Panc1 (cell line): ENCODE results near the gene FSIP1. TPM values are rescaled to one million over a fixed set of nuclear protein-coding genes. Genes with fewer than 3 reads are reported as not detected.

Experiments
- ATAC-seq: fragments of 200-7000 bp; cut with Tn5 transposase; 2 replicates; pipeline ENCODE4 v1.9.1; 2020; ENCODE audit warnings: mild to moderate bottlenecking, moderate library complexity
- BruUV-seq: library from RNA; stranded (reverse); fragments of 400-500 nt; replicated peaks from 2 replicates; lab custom pipeline; 2021; lab: Mats Ljungman, UMichigan
- CTCF ChIA-PET: fragments of 300-600 bp; sonication (Branson Sonifier 250); formaldehyde crosslinking; loops from one replicate; lab custom pipeline; 2022; ENCODE audit warnings: antibody characterized with exemption; lab: Charles Lee
- POLR2A ChIA-PET: fragments of 300-600 bp; sonication (Branson Sonifier 250); formaldehyde crosslinking; loops from one replicate; lab custom pipeline; 2022; ENCODE audit warnings: antibody characterized with exemption; lab: Charles Lee
- DNase-seq: peaks from one replicate; pipeline ENCODE4 v3.0.0-alpha.2; 2010; ENCODE audit warnings: low read depth, low spot score
- H3K27ac ChIP-seq: 2 replicates; pipeline ENCODE4 v1.5.1; 2011; ENCODE audit warnings: mild to moderate bottlenecking, low read length, inconsistent platforms
- H3K27me3 ChIP-seq: fragments of 200-500 bp; sonication (Bioruptor generic); 2 replicates; pipeline ENCODE4 v1.6.0; 2014; ENCODE audit warnings: low read length, inconsistent platforms; ENCODE audit not compliant: control insufficient read depth, insufficient read depth
- H3K36me3 ChIP-seq: fragments of 200-500 bp; sonication (Bioruptor generic); 2 replicates; pipeline ENCODE4 v1.5.1; 2014; ENCODE audit warnings: inconsistent platforms, mild to moderate bottlenecking, low read length, moderate library complexity; ENCODE audit not compliant: control insufficient read depth, insufficient read depth
- H3K4me1 ChIP-seq: 2 replicates; pipeline ENCODE4 v1.5.1; 2011; ENCODE audit warnings: inconsistent platforms, mild to moderate bottlenecking, low read length, moderate library complexity; ENCODE audit not compliant: control insufficient read depth, insufficient read depth
- H3K4me3 ChIP-seq, 2 experiments: 2 replicates each; pipeline ENCODE4 v1.5.1; 2011 to 2012; ENCODE audit warnings: low read depth in 2 of 2, low read length in 2 of 2, mild to moderate bottlenecking in 2 of 2, inconsistent platforms in 1 of 2, moderate library complexity in 1 of 2
- H3K9me3 ChIP-seq: fragments of 200-500 bp; sonication (Bioruptor generic); 2 replicates; pipeline ENCODE4 v1.5.1; 2014; ENCODE audit warnings: low read depth, mild to moderate bottlenecking, inconsistent platforms, low read length, moderate library complexity; ENCODE audit not compliant: control insufficient read depth, insufficient read depth
- POLR2AphosphoS5 ChIP-seq: IDR thresholded peaks from 2 replicates; pipeline ENCODE4 v1.6.1; 2012; ENCODE audit warnings: mild to moderate bottlenecking, low read depth, low read length, moderate library complexity
- REST ChIP-seq, 2 experiments: IDR thresholded peaks; 2 replicates each; pipeline ENCODE4 v1.6.1; 2011 to 2012; ENCODE audit warnings: low read depth in 2 of 2, control low read depth in 1 of 2, low read length in 1 of 2, mild to moderate bottlenecking in 1 of 2, moderate library complexity in 1 of 2; ENCODE audit not compliant: insufficient read depth in 1 of 2
- SIN3A ChIP-seq: IDR thresholded peaks from 2 replicates; pipeline ENCODE4 v1.6.1; 2012; ENCODE audit warnings: low read depth, mild to moderate bottlenecking, low read length, moderate library complexity, borderline replicate concordance; ENCODE audit not compliant: insufficient read depth
- TCF7L2 ChIP-seq: IDR thresholded peaks from 2 replicates; pipeline ENCODE4 v1.6.1; 2011; ENCODE audit warnings: mild to moderate bottlenecking, low read depth, low read length, inconsistent platforms
- in situ Hi-C: cut with HindIII; loops from 2 replicates; pipeline ENCODE4 v1.10.0; 2016; ENCODE audit warnings: low sequenced_read_pairs, low pct_unique_long_range_greater_than_20kb
- intact Hi-C: fragments of 100-400 bp; cut with micrococcal nuclease; formaldehyde crosslinking; loops from one replicate; pipeline ENCODE4 v1.10.0; 2022; ENCODE audit not compliant: unreplicated experiment
- total RNA-seq: library from RNA; stranded (reverse); gene quantifications from one replicate; pipeline ENCODE4 v1.2.1, GENCODE V29; 2021; ENCODE audit not compliant: unreplicated experiment
- TF ChIP-seq, protein P1 (sequence below): fragments of 450-650 bp; IDR thresholded peaks from 2 replicates; pipeline ENCODE4 v1.5.1; 2017; ENCODE audit warnings: mild to moderate bottlenecking

Gene FSIP1
- total RNA-seq, 1 experiment from 2014 or later, result 1.4 TPM

DNA sequence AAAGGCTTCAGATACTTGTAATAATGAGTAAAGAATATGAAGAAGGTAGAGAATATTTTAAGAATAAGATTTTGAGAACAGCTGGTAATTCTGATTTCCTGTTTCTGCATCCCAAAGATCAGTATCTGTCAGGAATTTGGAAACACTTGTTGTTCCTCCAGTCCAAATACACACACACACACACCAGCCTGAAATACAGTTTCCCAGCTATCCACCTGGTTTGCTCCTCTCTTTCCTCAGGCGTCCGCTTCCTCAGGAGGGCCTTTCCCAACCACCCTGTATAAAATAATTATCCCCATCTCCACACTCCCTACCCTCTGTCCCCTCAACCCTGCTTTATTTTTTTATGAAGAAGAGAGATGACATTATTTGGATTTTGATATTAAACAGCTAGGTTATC lies 2.0 kb upstream of the FSIP1 start:
- ATAC-seq, result no peak
- no peak overlapping the region for H3K4me3 ChIP-seq
- no TSS peak for BruUV-seq
- intact Hi-C loops, result loop anchor here (10.0 kb wide), 1 partner anchor 250 kb away; the partner anchor contains the start of gene SRP14
- H3K4me1 ChIP-seq, result peaks cover 37% of the 10 kb centered on the region
- DNase-seq, result no peak
- CTCF ChIA-PET, result no interaction called here
- in situ Hi-C loops, result no loop called here
- H3K9me3 ChIP-seq, result no peaks in the 10 kb centered on the region
- H3K36me3 ChIP-seq, result no peaks in the 10 kb centered on the region
- POLR2A ChIA-PET, result no interaction called here
- H3K27ac ChIP-seq, result peak overlapping the region; percentile 13; the same call in 1 of the 2 replicates
- H3K27me3 ChIP-seq, result no peaks in the 10 kb centered on the region
- no peak for TF ChIP-seq TCF7L2
- TF ChIP-seq, protein P1, sequence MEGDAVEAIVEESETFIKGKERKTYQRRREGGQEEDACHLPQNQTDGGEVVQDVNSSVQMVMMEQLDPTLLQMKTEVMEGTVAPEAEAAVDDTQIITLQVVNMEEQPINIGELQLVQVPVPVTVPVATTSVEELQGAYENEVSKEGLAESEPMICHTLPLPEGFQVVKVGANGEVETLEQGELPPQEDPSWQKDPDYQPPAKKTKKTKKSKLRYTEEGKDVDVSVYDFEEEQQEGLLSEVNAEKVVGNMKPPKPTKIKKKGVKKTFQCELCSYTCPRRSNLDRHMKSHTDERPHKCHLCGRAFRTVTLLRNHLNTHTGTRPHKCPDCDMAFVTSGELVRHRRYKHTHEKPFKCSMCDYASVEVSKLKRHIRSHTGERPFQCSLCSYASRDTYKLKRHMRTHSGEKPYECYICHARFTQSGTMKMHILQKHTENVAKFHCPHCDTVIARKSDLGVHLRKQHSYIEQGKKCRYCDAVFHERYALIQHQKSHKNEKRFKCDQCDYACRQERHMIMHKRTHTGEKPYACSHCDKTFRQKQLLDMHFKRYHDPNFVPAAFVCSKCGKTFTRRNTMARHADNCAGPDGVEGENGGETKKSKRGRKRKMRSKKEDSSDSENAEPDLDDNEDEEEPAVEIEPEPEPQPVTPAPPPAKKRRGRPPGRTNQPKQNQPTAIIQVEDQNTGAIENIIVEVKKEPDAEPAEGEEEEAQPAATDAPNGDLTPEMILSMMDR, result no peak
- no peak for TF ChIP-seq POLR2AphosphoS5
- no peak for TF ChIP-seq SIN3A
- no peak for TF ChIP-seq REST (IDR thresholded peaks at IDR 0.05; ENCODE audit: insufficient read depth in 1 of 2, low read depth in 2 of 2, low read length in 1 of 2)

DNA sequence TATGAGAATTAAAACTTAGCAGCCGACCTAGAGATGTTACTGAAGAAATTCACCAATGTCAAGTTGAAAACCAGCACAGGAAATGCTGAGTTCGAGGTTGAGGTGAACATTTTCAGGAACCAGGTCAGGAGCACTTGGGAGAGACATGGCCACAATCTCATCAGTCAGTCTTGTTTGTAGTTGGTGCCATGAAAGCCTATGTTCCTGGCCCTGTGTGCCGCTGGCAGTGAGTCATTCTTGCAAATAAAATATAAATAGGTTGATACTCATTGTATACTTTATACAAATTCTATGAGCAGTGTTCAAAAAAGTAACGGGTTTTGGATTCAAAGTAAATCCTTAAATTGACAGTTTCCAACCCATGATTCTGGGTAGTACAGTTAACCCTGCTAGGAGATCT lies 1.5 kb upstream of the FSIP1 start:
- Histone ChIP-seq H3K9me3 (no peaks in the 10 kb centered on the region), H3K36me3 (no peaks in the 10 kb centered on the region), H3K27ac (peak overlapping the region; percentile 85), H3K4me3 (peak overlapping the region; percentile 63 to 93), H3K27me3 (no peaks in the 10 kb centered on the region), H3K4me1 (peaks cover 37% of the 10 kb centered on the region)
- BruUV-seq, result no TSS peak
- no peak for DNase-seq
- CTCF ChIA-PET, result no interaction called here
- intact Hi-C loops, result loop anchor here (10.0 kb wide), 1 partner anchor 251 kb away; the partner anchor contains the start of gene SRP14
- ATAC-seq, result no peak
- in situ Hi-C loops, result no loop called here
- TF ChIP-seq SIN3A, result no peak
- no peak for TF ChIP-seq TCF7L2
- TF ChIP-seq, protein P1, result no peak
- TF ChIP-seq POLR2AphosphoS5, result no peak
- TF ChIP-seq REST (IDR thresholded peaks at IDR 0.05; ENCODE audit: insufficient read depth in 1 of 2, low read depth in 2 of 2, low read length in 1 of 2), result no peak
- POLR2A ChIA-PET, result no interaction called here
